Epithelial cell of proximal tubule (primary cell): ENCODE results near the gene MARCHF3. TPM values are rescaled to one million over a fixed set of nuclear protein-coding genes. Genes with fewer than 3 reads are reported as not detected.

Experiments
- DNase-seq: peaks from one replicate; pipeline ENCODE4 v3.0.0-alpha.2; 2011; ENCODE audit warnings: low read depth
- H3K4me3 ChIP-seq: 2 replicates; pipeline ENCODE4 v1.5.1; 2011; ENCODE audit warnings: low read depth, mild to moderate bottlenecking, low read length
- total RNA-seq: library from RNA; depleted of rRNA; stranded (reverse); fragments of >200 nt; gene quantifications from 2 replicates; pipeline ENCODE4 v1.2.3, GENCODE V29; 2015
- TF ChIP-seq, protein P1 (sequence below): conservative IDR thresholded peaks from 2 replicates; pipeline ENCODE4 v1.5.1; 2012; ENCODE audit warnings: low read depth, mild to moderate bottlenecking, low read length

The MARCHF3 gene
- total RNA-seq, 1 donor from 2014 or later = 5.0 TPM

DNA sequence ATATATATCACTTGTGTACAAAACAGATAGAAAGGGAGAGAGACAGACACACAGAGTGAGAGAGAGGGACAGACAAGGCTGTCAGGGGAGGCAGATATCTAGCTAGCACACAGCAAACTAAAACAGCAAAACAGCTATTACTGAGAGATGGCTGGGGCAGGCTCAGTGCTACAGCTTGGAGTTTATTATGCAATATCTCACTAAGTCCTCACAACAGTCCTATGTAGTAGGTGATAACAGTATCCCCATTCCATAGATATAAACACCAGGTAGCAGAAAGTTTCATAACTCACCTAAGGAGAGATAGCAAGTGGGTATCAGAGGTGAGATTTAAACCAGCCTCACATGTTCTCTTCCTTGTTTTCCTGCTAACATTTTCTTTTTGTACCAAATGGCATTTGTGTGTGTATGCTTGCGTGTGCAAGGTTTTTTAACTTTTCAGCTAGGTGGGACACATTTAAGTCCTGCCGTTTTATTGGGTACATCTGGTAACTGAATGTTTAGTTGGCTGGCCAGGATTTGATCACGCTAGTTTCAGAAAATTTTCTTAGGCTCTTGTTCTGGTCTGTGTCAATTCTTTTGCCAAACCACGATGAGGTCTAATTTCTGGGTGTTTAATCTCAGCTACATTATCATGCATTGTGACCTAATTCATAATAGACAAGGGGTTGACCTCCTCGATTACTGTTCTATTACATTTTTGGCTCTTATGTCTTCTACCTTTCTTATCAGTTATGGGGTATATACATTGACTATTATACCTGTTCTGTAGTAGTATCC is 148.3 kb downstream of the MARCHF3 start:
- TF ChIP-seq, protein P1, sequence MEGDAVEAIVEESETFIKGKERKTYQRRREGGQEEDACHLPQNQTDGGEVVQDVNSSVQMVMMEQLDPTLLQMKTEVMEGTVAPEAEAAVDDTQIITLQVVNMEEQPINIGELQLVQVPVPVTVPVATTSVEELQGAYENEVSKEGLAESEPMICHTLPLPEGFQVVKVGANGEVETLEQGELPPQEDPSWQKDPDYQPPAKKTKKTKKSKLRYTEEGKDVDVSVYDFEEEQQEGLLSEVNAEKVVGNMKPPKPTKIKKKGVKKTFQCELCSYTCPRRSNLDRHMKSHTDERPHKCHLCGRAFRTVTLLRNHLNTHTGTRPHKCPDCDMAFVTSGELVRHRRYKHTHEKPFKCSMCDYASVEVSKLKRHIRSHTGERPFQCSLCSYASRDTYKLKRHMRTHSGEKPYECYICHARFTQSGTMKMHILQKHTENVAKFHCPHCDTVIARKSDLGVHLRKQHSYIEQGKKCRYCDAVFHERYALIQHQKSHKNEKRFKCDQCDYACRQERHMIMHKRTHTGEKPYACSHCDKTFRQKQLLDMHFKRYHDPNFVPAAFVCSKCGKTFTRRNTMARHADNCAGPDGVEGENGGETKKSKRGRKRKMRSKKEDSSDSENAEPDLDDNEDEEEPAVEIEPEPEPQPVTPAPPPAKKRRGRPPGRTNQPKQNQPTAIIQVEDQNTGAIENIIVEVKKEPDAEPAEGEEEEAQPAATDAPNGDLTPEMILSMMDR = no peak
- no peak overlapping the region for H3K4me3 ChIP-seq
- DNase-seq = no peak

DNA sequence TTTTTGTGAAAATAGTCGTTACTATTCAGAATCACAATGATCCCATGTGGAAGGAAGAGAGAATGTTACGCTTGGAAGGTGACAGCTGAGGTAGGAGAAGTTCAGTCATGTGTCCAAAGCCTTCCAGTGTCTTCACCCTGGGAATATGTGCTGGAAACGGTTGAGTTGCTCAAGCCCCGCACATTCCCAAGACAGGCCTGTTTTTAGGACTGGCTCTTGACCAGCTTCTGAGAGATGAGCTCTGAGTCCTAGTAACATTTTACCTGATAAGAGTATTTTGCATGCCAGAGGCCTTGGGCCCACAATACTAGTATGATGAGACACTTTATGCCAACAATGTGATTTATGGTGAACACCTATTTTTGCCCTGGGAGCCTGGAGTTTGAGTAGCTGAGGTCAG is 151.7 kb downstream of the MARCHF3 start:
- TF ChIP-seq, protein P1 = no peak
- no peak for DNase-seq

DNA sequence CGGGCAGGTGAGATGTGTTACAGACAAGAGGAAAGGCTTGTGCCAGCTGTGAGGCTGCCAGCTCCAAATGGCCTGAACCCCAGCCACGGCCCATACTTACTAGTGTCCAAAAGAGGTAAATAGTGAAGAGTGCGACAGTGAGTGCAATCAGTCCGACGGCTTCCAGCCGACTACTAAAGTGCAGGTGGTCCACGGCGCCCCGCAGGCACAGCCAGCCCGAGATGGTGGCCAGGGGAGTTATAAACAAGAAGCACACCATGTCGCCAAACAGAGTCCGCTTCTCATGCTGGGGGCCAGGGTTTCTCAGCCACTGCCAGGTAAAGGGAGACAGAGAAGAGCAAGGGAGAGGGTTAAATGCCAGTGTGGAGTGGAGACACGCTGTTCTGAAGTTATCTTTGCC is 152.3 kb downstream of the MARCHF3 start:
- H3K4me3 ChIP-seq = no peak overlapping the region
- TF ChIP-seq, protein P1 = no peak
- no peak for DNase-seq

More for the DNA sequence above, 151.7 kb downstream of the MARCHF3 start:
- no peak overlapping the region for H3K4me3 ChIP-seq

DNA sequence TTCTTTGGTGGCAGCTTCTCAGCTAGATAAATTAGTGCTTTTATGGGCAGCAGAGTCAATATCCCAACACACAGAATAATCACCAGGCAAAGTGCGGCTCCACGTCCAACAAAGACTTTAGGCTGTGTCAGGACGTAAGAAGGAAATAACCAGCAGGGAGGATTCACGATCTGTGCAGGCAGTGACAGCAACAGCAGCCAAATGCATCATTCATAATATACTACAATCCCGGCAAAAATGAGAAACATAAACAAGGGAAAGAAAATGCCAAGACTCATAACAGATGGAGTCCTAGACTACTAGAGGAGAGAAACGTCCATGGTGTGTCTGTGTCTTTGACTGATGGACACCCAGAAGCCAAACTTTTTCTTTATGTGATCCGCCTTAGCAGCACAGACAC is 152.8 kb downstream of the MARCHF3 start:
- no peak for DNase-seq
- TF ChIP-seq, protein P1 = no peak
- H3K4me3 ChIP-seq = no peak overlapping the region

DNA sequence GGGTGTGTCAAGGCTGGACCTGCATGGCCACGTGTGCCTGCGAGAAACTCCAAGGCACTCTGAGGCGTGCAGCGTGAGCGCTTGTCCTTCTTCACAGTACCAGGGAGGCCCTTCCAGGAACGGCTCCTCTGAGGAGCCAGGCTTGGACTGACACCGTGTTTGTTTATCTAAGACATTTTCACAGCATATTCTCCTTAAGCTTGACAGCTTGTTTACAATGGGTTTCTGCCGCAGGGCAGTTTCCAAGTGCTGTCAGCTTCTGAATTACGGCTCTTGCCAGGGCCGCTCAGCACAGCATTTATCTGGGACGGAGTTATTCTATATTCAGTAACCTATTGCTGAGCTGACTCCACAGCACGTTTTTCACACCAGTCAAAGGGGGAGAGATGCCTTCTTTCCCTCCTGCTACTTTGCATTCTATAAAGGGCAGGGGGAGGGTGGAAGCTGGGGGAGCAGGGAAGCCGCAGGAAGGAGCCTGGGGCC is 155.0 kb downstream of the MARCHF3 start:
- TF ChIP-seq, protein P1 = no peak
- no peak overlapping the region for H3K4me3 ChIP-seq
- no peak for DNase-seq

DNA sequence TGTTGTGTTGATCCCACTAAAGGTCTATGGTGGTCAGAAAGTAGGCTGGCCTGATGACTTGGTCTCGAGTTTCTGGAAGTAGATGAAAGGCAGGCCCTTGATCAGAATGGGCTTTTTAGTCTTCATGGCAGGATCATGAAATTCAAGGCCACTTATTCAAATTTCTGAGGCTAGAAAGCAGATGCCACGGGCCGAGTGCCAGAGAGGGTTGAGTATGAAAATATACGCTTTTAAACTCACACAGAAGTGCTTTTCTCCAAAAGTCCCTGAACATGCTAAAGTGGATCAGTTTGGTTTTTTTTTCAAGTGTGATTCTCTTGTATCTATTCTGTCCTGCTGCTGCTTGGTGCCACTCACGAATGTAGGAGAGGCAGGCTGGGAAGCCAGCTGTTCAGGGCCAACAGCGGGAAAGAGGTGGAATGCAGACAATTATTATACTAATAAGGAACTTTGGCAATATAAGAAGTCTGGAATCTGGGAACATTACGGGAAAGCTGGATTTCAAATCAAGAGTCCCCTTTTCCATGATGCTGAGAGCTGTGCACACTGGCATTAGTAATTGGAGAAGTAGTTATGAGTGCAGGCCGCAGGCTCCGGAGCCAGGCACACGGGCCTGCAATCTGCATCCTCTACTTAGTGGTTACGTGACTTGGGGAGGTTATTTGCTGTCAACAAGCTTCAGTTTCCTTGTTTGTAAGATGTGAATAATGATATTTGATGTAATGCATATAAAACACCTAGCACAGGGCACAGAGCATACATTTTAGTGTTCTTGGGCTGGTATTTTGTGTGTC is 157.6 kb downstream of the MARCHF3 start:
- no peak overlapping the region for H3K4me3 ChIP-seq
- TF ChIP-seq, protein P1 = no peak
- no peak for DNase-seq

DNA sequence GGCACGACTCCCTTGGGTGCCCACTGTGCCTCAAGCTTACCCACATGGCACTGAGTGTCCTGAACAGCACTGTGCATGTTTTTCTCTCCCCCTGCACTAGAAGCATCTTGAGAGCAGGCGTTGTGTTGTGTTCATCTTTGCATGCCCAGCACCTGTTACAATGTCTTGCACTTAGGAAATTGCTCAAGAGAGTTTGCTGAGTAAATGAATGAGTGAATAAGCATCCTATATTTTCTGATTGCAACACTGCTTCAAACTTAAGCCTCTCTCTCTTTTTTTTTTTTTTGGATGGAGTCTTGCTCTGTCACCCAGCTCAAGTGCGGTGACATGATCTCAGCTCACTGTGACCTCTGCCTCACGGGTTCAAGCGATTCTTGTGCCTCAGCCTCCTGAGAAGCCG is 158.9 kb downstream of the MARCHF3 start:
- DNase-seq = no peak
- TF ChIP-seq, protein P1 = no peak
- no peak overlapping the region for H3K4me3 ChIP-seq
